AG10803 (cell line): Measurements from ENCODE around the gene ZEB1.

Experiments
- DNase-seq: peaks from one replicate; pipeline ENCODE4 v3.0.0; 2010; ENCODE audit warnings: low read depth
- H3K4me3 ChIP-seq: 2 replicates; pipeline ENCODE4 v1.5.1; 2011; ENCODE audit warnings: mild to moderate bottlenecking, low read length, control low read depth
- TF ChIP-seq, protein P1 (sequence below): conservative IDR thresholded peaks from 2 replicates; pipeline ENCODE4 v1.5.1; 2011; ENCODE audit warnings: mild to moderate bottlenecking, low read length, control low read depth, inconsistent platforms

The ZEB1 gene

DNA sequence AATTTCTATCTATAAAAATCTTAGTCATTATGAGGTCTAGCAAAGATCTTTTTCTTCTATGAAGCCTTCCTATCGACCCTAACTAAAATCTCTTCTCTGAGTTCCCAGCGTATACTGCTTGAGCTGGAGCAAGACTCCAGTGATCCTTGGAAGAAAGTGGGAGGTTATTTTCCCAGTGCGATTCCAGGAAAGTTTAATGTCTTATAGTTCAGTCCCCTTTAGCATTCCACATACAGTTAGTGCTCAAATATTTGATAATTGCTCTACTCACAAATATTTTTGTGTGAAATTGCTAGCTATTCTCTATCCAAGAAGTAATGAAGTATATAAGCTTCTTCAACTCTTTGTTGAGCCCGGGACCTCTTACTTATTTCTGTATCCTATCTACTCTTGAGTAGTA, 47.7 kb downstream of the ZEB1 start:
- DNase-seq, result no peak
- TF ChIP-seq, protein P1, sequence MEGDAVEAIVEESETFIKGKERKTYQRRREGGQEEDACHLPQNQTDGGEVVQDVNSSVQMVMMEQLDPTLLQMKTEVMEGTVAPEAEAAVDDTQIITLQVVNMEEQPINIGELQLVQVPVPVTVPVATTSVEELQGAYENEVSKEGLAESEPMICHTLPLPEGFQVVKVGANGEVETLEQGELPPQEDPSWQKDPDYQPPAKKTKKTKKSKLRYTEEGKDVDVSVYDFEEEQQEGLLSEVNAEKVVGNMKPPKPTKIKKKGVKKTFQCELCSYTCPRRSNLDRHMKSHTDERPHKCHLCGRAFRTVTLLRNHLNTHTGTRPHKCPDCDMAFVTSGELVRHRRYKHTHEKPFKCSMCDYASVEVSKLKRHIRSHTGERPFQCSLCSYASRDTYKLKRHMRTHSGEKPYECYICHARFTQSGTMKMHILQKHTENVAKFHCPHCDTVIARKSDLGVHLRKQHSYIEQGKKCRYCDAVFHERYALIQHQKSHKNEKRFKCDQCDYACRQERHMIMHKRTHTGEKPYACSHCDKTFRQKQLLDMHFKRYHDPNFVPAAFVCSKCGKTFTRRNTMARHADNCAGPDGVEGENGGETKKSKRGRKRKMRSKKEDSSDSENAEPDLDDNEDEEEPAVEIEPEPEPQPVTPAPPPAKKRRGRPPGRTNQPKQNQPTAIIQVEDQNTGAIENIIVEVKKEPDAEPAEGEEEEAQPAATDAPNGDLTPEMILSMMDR, result no peak
- no peak overlapping the region for H3K4me3 ChIP-seq

DNA sequence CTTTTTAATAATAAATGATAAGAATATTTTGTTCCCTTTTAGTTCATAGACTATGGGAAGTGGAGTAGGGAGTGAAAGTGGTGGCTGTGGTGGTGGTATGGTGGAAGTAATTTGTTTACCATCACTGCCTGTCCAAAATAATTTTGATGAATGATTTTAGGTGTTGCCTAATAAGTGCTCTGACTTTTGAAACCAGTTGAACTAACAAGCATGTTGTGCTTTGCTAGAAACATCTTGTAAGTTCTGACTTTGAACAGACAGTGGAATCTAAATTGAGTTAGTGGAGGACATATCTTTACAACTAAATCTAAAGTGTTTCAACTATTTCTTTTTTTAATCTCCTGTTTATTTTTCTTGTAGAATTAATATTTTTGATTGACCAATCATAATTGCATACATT, 49.7 kb downstream of the ZEB1 start:
- H3K4me3 ChIP-seq, result no peak overlapping the region
- TF ChIP-seq, protein P1, result no peak
- peak; percentile 23 for DNase-seq

DNA sequence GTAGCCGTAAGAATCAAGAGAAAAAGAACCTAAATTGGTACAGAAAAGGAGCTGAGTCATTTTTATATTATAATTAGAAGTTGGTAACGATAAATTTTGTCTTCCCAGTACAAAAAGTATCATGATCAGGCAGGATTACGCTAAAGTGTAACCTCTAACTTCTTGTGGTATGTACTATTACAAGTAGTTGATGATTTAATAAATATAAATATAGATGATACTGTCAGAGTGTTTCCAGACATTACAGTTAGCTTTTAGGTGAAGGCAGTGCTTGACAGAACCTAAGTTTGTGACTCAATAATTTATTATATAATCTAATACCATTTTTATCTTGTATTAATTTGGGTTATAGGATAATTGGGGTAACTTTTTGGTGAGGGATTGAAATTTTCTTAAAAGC, 53.4 kb downstream of the ZEB1 start:
- no peak overlapping the region for H3K4me3 ChIP-seq
- TF ChIP-seq, protein P1, result no peak
- no peak for DNase-seq

DNA sequence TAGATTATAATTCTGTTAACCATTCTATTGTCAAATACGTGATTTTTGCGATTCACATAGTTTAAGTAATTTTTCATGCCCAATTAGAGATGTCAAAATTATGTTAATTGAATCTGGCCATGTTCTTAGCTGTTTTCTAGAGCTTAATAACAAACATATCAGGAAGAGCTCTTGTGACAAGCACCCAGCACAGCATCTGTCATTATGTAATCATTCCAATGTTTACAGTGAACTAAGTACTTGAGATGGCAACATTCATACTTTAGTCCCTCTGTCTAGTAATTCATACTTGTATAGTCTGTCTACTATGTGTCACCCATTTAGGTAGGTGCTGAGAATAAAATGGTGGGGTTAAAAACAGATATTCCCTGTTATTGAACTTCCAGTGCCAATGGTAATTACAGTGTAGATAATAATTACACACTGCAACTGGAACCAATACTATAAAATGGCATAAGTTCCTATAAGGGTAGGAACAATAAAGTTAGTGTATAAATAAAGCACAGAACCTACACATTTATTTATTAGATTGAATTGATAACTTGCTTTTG, 55.2 kb downstream of the ZEB1 start:
- DNase-seq, result peak; percentile 67

DNA sequence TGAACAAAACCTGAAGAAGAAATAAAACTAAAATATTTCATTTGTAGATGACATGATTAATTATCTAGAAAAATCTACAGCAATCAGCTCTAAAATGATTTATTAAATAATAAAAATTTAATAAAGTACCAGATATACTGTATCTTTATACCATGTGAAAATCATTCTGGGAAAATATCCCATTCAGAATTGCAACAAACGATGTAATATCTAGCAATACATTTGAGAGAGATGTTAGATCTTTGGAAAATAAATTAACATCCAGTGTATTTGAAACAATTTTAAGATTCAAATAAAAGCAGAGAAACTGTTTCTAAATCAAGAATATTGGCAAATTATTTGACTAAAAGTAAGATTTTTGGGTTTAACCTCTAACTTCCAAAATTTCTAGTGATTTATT, 62.2 kb downstream of the ZEB1 start:
- TF ChIP-seq, protein P1, result no peak
- DNase-seq, result no peak

More for the DNA sequence above, 55.2 kb downstream of the ZEB1 start:
- TF ChIP-seq, protein P1, result no peak
- no peak overlapping the region for H3K4me3 ChIP-seq

DNA sequence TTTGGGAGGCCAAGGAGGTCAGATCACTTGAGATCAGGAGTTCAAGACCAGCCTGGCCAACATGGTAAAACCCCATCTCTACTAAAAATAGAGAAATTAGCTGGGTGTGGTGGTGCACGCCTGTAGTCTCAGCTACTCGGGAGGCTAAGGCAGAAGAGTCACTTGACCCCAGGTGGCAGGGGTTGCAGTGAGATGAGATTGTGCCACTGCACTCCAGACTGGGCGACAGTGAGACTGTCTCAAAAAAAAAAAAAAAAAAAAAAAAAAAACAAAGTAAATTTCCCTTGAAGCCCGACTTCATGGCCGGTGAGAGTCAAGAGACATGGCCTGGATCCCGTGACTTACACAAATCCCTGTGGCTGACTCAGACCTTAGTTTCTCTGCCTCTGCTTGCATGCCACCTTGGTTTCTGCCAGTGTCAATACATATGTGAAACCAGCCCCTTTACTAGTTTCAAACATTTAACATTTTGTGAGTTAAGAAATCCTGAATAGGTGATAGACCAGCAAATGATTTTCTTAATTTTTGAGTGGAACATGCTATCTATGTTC, 62.8 kb downstream of the ZEB1 start:
- no peak overlapping the region for H3K4me3 ChIP-seq
- DNase-seq, result peak; percentile 31
- TF ChIP-seq, protein P1, result no peak

More for the DNA sequence above, 62.2 kb downstream of the ZEB1 start:
- no peak overlapping the region for H3K4me3 ChIP-seq

DNA sequence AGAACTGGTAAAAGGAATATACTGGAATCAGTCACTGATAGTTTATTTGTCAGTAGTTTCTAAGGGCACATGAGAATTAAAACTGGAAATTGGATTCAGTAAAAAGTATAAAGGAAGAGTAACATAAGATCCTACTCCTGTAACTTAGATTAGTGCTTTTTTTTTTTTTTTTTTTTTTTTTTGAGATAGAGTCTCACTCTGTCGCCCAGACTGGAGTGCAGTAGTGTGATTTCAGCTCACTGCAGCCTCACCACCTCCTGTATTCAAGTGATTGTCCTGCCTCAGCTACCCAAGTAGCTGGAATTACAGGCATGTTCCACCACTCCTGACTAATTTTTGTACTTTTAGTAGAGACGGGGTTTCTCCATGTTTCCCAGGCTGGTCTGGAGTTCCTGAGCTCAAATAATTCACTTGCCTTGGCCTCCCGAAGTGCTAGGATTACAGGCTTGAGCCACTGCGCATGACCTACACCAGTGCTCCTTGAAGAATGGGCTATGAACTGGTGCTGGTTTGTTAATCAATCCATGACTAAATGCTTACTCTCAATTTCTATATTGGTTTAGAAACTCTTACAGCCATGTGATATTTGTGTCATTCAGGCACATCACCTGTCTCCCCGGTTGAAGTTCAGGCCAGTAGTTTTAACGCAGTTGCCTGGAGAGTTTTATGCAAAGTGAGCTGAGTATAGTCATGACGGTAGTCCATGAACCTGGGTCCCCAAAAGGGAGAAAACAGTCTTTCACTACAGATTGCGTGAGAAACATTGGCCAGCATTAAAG, 65.0 kb downstream of the ZEB1 start:
- H3K4me3 ChIP-seq, result no peak overlapping the region
- TF ChIP-seq, protein P1, result no peak
- DNase-seq, result no peak
